ENCODE data around the gene POLK.

GRCh38 chr5:75469017-75469416 lies 42.7 kb upstream of the POLK start:
- no peak for TF ChIP-seq EZH2phosphoT487 (IDR thresholded peaks at IDR 0.05; ENCODE audit: borderline replicate concordance, low read length)
- no peak for TF ChIP-seq CTCF (conservative IDR thresholded peaks at IDR 0.05; ENCODE audit: low read depth, low read length)
- no peak for TF ChIP-seq EZH2 (IDR thresholded peaks at IDR 0.05; ENCODE audit: low read length, unreplicated experiment)
